Activated gamma-delta T cell treated with Interleukin-2 at 50 U/mL for 16 hours (primary cell): ENCODE data around the gene LRP8.

ENCODE experiments used
- DNase-seq: peaks from one replicate; pipeline ENCODE4 v3.0.0-alpha.2; 2020

The LRP8 gene

DNA sequence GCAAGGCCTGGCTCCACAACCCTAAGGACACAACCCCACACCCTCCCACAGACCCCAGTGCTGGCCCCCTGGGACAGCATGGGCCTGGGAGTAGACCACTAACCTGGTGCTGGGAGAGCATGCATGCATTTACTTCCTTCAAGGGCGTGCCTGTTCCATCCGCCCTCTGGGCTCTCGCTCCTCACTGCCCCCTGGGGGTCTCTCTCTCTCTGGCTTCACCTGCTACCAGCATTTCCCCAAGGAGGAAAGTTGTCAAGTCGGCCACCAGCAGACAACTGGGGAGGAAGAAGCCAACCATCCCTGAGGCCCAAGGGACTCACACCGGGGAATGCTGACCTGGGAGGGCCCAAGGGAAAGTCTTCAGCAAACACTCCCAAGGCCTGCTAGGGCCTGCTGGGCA lies 6.5 kb downstream of the LRP8 start:
- no peak for DNase-seq

DNA sequence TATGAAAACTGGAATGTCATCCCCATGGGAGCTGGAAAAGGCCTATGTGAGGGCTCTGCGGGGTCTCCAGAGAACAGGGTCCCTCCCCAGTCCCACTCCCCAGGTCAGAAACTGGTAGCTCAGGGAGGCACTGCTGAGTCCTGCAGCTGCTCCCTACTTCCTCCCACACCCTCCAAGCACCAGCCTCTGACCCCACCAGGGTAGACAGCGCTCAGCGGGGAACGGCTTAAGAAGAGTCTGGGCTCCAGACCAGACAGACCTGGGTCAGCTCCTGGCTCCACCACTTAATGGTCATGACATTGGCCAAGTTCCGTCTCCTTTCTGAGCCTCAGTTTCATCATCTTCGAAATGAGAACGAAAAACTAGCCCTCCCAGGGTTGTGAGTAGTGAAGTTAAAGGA lies 7.2 kb downstream of the LRP8 start:
- no peak for DNase-seq

DNA sequence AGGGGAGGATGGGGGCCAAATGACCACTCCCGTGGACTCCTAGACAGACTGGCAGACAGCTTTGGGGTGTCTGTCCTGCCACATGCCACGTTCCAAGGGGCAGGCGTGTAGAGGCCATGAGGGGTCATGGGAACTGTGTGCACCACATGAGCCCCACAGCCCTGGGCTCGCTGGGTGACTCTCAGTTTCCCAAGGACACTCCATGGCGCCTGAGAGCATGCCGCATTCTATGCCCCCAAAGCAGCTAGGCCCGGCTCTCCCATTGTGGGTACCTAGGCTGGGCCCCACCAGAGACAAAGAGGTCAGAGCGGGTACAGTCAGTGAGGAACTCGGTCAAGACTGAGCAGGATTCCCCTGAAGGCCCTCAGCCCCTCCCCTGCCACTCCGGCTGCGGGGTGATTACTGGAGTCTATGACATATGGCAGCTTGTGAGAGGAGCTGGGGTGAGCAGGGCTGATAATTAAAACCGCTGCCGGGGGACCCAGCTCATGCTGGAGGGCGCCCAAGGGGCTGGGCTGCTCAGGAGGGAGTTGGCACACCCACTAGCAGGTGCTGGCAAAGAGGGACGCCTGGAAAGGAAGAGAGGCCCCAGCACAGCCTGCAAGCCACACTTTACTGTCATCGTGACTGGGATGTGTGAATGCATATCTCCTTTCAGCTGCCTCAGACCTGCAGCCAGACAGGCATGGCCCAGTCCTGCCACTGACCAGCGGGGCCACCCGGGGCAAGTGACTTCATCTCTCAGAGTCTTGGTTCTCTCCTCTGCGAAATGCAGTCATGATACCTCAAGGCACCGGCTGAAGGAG lies 8.4 kb downstream of the LRP8 start:
- DNase-seq: no peak

- no peak for DNase-seq
Observed at GRCh38 chr1:53317646-53318539, 10.0 kb downstream of the LRP8 start.

- DNase-seq: no peak
Observed at GRCh38 chr1:53316766-53317581, 10.9 kb downstream of the LRP8 start.

- DNase-seq: no peak
Observed at GRCh38 chr1:53316424-53316765, 11.5 kb downstream of the LRP8 start.

DNA sequence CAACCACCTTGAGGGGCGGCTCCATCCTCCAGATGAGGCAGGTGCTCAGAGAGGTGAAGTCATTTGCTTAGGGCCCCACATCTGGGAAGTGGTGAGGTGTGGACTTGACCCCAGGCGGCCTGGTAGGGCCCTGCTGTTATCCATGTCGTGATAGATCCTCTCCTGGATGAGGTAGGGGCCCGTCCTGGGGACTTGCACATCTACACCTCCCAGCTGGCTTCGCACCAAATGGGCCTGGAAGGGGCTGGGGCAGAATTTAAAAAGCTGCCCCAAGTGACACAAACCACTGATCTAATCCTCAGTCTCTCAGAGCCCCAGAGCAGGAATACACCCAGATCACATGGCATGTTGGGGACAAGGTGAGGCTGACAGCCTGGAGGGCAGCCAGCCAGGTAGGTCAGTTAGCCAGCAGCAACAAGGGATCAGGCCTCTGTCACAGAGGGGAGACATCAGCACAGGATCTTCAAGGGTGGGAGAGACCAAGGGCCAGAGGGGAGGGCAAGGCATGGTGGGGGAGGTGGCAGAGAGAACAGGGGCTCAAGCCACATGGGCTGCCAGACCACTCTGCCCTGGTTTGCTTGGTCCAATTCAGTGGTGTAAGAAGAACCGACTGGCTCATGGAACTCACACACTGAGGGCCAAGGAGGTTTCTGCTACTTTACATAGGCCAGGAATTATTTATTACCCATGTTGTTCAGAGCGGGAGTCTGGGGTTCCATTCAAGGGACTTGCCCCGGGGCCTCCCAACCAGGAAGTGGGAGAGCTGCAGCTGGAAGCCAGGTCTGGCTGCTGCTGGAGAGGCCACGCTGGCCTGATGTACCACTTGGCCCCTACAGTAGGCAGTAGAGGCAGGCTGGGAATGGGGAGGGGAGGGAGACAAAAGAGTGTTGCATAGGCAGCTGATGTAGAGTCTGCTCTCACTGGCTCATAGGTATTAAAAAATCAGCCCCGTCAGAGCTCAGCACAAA lies 12.1 kb downstream of the LRP8 start:
- no peak for DNase-seq

DNA sequence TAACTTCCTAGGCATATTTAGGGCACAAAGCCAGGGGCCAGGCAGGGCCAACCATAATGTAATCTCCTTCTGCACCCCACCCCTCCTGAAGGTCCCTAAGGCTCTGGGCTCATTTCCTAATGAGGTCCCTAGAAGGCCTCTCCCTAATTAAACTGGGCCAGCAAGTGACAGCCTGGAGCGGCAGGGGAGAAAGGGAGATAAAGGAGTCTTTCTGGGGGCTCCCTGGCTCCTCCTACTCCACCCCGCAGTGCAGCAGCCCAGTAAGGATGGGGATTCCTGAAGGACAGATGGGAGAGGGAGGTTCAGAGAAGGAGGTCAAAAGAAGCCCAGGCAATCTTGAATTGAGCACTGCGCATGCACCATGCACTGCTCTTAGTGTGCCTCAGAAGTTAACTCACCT lies 12.8 kb downstream of the LRP8 start:
- DNase-seq: no peak

DNA sequence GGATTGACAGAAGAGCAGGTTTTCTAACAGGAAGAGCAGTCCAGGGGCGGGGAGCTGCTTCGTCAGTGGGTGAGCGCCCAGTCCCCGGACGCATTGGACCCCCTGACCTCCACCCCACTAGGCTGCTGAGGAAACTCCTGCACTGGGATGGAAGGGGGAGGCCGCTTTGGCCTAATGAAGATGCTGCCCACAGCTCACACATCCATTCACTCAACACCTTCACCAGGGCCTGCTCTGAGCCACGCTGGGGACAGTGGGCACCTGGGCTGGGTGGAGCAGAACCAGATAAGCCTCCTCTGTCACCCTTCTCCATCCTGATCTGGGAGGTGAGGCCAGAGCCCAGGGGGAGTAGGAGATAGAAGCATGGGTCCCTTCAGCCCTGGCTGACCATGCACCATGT lies 13.3 kb downstream of the LRP8 start:
- no peak for DNase-seq

GRCh38 chr1:53314096-53314495 lies 13.8 kb downstream of the LRP8 start:
- no peak for DNase-seq

DNA sequence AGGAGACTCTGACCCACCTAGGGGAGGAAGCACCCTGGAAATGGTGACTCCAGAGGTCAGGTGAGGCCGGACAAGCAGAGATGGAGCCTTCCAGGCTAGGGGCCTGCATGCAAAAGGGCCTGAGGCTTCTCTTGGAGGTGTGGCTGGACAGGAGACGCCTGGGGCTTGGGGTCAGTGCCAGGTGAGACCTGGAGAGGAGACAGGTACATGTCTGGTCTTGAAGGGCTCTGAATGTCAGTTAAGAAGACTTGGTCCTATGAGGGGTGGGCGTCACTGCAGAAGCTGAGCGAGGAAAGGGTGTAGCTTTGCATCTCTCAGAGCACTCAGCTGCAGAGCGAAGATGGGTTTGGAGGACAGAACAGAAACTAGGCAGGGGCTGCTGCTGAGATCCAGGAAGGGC lies 14.3 kb downstream of the LRP8 start:
- DNase-seq: no peak

- no peak for DNase-seq
Observed at GRCh38 chr1:53311702-53312305, 16.1 kb downstream of the LRP8 start.

DNA sequence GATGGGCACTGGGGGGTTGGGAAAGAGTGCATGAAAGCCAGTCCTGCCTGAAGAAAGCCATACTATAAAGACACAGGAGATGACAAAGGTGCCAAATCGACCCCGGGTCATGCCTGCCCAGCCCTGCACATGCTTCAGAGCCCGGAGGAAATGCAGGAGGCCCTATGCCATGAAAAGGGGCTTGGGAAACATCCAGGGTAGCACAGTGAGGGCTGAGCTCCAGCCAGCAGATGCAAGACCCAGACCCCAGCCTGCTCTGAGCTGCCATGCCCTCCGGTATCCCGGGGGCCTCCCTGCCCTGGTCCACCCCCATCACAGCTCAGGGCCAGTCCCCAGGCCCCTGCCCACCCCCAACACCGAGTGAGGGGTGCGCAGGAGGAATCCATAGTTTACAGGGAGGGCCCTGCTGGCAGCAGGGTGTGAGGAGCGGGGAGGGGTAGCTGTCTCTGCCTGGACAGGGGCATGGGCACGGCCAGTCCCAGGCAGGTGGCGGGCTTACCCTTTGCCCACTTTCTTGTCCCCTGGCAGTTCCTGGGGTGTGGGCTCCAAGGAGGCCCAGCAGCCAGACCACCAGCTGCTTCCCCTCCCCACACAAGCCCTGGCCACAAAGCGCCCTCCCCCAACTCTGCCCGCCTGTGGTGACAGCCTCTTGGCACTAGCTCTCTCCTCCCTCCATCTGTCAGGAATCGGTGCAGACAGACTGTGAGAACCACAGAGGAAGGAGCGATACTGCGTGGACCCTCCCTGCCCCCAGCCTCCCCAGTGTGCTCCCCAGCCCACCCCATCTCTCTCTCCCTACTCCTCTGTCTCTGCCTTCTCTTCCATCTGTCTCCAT lies 16.8 kb downstream of the LRP8 start:
- no peak for DNase-seq

DNA sequence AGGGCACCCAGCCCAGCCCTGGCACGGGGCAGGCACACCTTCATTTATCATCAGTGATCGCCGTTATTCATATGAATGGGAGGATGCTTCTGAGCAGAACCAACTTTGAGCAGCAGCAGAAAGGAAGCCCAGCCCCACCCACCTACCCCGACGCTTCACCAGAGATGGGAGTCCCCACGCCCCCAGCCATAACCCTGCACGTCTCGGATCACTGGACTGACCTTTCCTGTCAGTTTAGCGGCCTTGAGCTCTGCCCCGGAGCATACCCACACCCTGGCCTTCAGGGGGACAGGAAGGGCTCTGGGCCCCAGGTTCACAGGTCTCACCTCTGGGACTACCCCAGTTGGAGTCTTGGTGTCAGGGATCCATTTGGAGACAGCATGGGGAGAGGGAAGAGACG lies 18.1 kb downstream of the LRP8 start:
- DNase-seq: no peak

GRCh38 chr1:53308506-53308905 lies 19.4 kb downstream of the LRP8 start:
- no peak for DNase-seq

DNA sequence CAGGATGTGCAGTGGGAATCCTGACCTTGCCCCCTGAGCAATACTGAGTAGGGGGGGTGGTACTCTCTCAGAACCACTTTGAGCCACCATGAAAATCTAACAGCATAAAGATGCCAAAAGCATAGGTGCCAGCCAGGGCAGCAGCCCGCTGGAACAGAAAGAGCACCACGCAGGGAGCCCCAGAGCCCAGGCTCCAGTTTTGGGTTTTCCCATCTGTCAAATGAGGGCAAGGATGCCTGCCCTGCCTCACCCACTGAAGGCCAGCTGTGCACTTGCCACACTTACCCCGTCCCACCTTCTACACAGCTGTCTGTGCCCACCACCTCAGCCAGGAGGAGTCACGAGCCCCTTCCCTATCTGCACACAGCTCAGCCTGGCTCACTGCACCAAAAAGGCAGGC lies 20.8 kb downstream of the LRP8 start:
- no peak for DNase-seq

GRCh38 chr1:53306168-53306567 lies 21.7 kb downstream of the LRP8 start:
- no peak for DNase-seq

DNA sequence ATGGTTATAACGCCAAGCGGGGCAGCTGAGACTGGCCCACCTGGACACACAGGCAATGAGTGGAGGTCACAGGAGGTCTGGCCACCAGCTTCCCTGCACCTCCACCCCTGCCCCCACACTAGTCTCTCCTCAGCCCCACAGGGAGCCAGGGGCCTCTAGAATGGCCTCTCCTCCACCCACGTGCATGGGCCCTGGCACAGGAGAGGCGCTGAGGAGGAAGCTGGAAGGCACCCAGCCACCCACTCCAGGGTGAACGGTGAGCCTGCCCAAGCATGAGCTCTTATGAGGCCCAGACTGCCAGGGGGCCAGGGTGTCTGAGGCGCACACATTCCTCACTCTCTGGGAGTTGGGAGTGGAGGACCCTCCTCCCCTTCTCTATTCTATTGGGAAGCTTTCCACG lies 22.2 kb downstream of the LRP8 start:
- DNase-seq: no peak

DNA sequence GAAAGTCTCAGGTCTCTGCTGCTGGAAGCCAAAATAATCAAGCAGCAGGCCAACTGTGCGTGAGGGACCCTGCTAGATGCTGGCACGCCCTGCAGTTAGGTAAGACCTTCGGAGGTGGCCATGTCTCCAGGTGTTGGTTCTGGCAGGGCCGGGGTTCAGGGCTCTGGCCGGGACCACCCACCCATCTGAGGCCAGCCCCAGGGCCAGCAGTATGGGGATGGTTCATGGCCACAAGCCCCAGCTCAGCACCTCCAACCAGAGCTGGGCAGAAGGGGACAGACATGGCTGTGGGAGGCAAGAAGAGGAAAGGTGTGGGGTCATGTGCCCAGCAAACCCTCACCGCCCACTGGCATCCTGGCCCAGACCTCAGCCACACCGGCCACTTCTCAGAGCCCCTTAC lies 23.3 kb downstream of the LRP8 start:
- no peak for DNase-seq

- DNase-seq: no peak
Observed at GRCh38 chr1:53303726-53304515, 23.9 kb downstream of the LRP8 start.
